BLaER1 treated with 17β-estradiol and CSF1 and Interleukin-3, amounts not matched to agents 10 nM and 100 nM (cell line): ENCODE results near the gene DIABLO.
A peak's percentile ranks its signal among the peaks of the same experiment; 100 is the strongest.
"Not testable (repeated sequence)": the region's sequence is repeated elsewhere in the genome, so short reads cannot be mapped to it uniquely, and the experiment has no call there.

Experiments
- H3K27ac ChIP-seq, 11 experiments: shearing (Covaris generic); formaldehyde crosslinking; 2 replicates each; pipeline ENCODE4 v1.8.1; 2022
- H3K27me3 ChIP-seq, 11 experiments: shearing (Covaris generic); formaldehyde crosslinking; 2 replicates each; pipeline ENCODE4 v1.8.1; 2022
- H3K36me3 ChIP-seq, 11 experiments: shearing (Covaris generic); formaldehyde crosslinking; 2 replicates each; pipeline ENCODE4 v1.8.1; 2022
- H3K4me1 ChIP-seq, 10 experiments: shearing (Covaris generic); formaldehyde crosslinking; 2 replicates each; pipeline ENCODE4 v1.8.1; 2022
- H3K4me2 ChIP-seq, 11 experiments: shearing (Covaris generic); formaldehyde crosslinking; 2 replicates each; pipeline ENCODE4 v1.8.1; 2022
- H3K4me3 ChIP-seq, 10 experiments: shearing (Covaris generic); formaldehyde crosslinking; 2 replicates each; pipeline ENCODE4 v1.8.1; 2022
- H3K9ac ChIP-seq, 11 experiments: shearing (Covaris generic); formaldehyde crosslinking; 2 replicates each; pipeline ENCODE4 v1.8.1; 2022
- H3K9me3 ChIP-seq, 11 experiments: shearing (Covaris generic); formaldehyde crosslinking; replicated peaks in 1 of 11; 2 replicates each; pipeline ENCODE4 v1.8.1; 2022
- H4K20me1 ChIP-seq, 11 experiments: shearing (Covaris generic); formaldehyde crosslinking; 2 replicates each; pipeline ENCODE4 v1.8.1; 2022
- Cebpa-rat ChIP-seq, 11 experiments: shearing (Covaris generic); IDR thresholded peaks; 2 replicates each; pipeline ENCODE4 v1.8.1; 2022

DIABLO gene

DNA sequence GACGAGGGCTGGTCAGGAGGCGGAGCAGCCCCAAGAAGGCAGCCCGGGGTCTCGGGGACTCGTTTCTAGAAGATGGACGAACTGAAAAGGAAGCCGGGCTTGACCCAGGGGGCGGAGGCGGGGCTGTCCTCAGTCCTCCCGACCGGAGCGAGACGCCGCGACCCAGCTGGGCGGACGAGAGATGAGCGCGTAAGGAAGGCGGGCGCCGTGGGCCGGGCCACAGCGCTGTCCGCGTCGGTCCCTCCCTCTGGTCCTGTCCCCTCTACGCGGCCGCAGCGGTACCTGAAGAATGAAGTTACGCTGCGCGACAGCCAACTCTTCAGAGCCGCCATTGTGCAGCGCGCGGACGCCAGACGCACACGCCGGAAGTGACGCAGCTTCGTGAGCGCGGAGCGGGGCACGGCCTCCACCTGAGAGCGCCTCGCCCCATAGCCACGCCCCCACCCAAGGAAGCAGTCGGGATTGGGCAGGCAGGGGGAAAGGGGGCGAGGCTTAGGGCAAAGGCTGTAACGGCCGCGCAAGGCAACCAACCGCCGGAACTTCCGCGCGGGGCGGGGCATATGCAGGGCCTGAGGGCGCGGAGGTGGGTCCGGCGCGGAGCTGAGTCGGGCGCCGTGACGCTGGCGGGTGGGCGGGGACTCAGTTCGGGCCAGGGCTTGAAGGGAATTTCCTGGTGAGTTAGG, at the start of gene DIABLO:
Gene DIABLO, minus strand, starts transcription at position 370 of the 683 bp plus-strand sequence. Its CDS starts 38 bp downstream, at position 332.
- no peaks in the 10 kb centered on the region for H3K9me3 ChIP-seq
- peaks cover 42 to 52% (median 48%) of the 10 kb centered on the region in 10 experiments for H3K4me1 ChIP-seq
- H3K36me3 ChIP-seq: peaks cover 42 to 57% (median 50%) of the 10 kb centered on the region in 11 experiments
- peak within 1 kb of the TSS; percentile 71 to 92 (median 88) for H3K27ac ChIP-seq
- H3K4me2 ChIP-seq: peak within 1 kb of the TSS; percentile 92 to 100 (median 96)
- peaks cover 34 to 65% (median 56%) of the 10 kb centered on the region in 11 experiments; a peak in 20 of 22 replicates for H4K20me1 ChIP-seq
- no peaks in the 10 kb centered on the region for H3K27me3 ChIP-seq
- peak within 1 kb of the TSS; percentile 79 to 96 (median 88) for H3K4me3 ChIP-seq
- peak within 1 kb of the TSS; percentile 83 to 94 (median 89) for H3K9ac ChIP-seq
- no peak for TF ChIP-seq Cebpa-rat (IDR thresholded peaks at IDR 0.05)

- Histone ChIP-seq H4K20me1 (no peaks in the 10 kb centered on the region; a peak in 1 of 22 replicates), H3K36me3 (peaks cover 70 to 100% (median 86%) of the 10 kb centered on the region in 11 experiments), H3K4me3 (no peak overlapping the region), H3K4me1 (no peaks in the 10 kb centered on the region), H3K4me2 (no peak overlapping the region), H3K27me3 (no peaks in the 10 kb centered on the region), H3K9me3 (no peaks in the 10 kb centered on the region), H3K27ac (no peak overlapping the region), H3K9ac (no peak overlapping the region)
- TF ChIP-seq Cebpa-rat (IDR thresholded peaks at IDR 0.05): no peak
These were observed 49.6 kb upstream of the DIABLO start for GRCh38 chr12:122275459-122275858.

GRCh38 chr12:122266230-122266901, 40.5 kb upstream of the DIABLO start, which contains the start of gene VPS33A:
Gene VPS33A, minus strand, starts transcription at chr12:122266494. Its CDS starts 86 bp downstream, at chr12:122266408.
- H3K27ac ChIP-seq: peak within 1 kb of the TSS; percentile 78 to 91 (median 83)
- H3K4me3 ChIP-seq: peak within 1 kb of the TSS; percentile 76 to 98 (median 88)
- peak within 1 kb of the TSS; percentile 82 to 94 (median 89) for H3K9ac ChIP-seq
- peaks cover 18 to 23% (median 20%) of the 10 kb centered on the region in 10 experiments for H3K4me1 ChIP-seq
- peak within 1 kb of the TSS; percentile 83 to 97 (median 87) for H3K4me2 ChIP-seq
- H3K36me3 ChIP-seq: peaks cover 30 to 46% (median 38%) of the 10 kb centered on the region in 11 experiments
- H3K9me3 ChIP-seq: no peaks in the 10 kb centered on the region
- H4K20me1 ChIP-seq: peaks cover 0 to 4% (median 0%) of the 10 kb centered on the region in 11 experiments; a peak in 1 of 22 replicates
- no peaks in the 10 kb centered on the region for H3K27me3 ChIP-seq
- no peak for TF ChIP-seq Cebpa-rat (IDR thresholded peaks at IDR 0.05)

GRCh38 chr12:122265886-122266229, 40.0 kb upstream of the DIABLO start:
- H3K27ac ChIP-seq: peak overlapping the region; percentile 78 to 91 (median 83)
- peak overlapping the region; percentile 82 to 94 (median 89) for H3K9ac ChIP-seq
- peaks cover 30 to 46% (median 38%) of the 10 kb centered on the region in 11 experiments for H3K36me3 ChIP-seq
- no peak for TF ChIP-seq Cebpa-rat (IDR thresholded peaks at IDR 0.05)
- H3K4me3 ChIP-seq: peak overlapping the region; percentile 76 to 98 (median 88)
- peaks cover 18 to 23% (median 20%) of the 10 kb centered on the region in 10 experiments for H3K4me1 ChIP-seq
- H3K4me2 ChIP-seq: peak overlapping the region; percentile 83 to 97 (median 87)
- H3K9me3 ChIP-seq: no peaks in the 10 kb centered on the region
- H3K27me3 ChIP-seq: no peaks in the 10 kb centered on the region
- H4K20me1 ChIP-seq: peaks cover 0 to 4% (median 0%) of the 10 kb centered on the region in 11 experiments; a peak in 1 of 22 replicates

DNA sequence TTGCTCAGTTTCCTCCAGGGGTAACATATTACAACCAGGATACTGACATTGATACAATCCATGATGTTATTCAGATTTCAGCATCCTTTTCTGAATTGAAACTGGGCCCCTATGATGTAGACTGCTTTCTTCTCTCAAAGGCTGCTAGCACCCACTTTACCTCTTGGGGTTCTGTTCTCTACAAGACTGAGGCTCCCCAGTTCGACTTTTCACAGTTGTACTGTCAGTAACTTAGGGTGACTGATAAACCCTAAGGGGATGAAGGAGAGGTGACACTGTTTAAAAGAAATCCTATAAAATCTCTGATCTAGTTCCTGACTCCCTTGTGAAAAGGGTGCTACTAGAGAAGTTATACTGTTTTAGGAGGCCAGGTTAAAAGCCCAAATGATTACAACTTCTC, 39.6 kb upstream of the DIABLO start:
- peaks cover 30 to 46% (median 39%) of the 10 kb centered on the region in 11 experiments for H3K36me3 ChIP-seq
- H3K27ac ChIP-seq: peak overlapping the region; percentile 78 to 91 (median 83); a peak in 21 of 22 replicates
- TF ChIP-seq Cebpa-rat (IDR thresholded peaks at IDR 0.05): no peak
- H4K20me1 ChIP-seq: peaks cover 0 to 4% (median 0%) of the 10 kb centered on the region in 11 experiments; a peak in 1 of 22 replicates
- H3K4me1 ChIP-seq: peaks cover 18 to 23% (median 20%) of the 10 kb centered on the region in 10 experiments
- peak overlapping the region; percentile 83 to 97 (median 87) for H3K4me2 ChIP-seq
- no peaks in the 10 kb centered on the region for H3K9me3 ChIP-seq
- no peaks in the 10 kb centered on the region for H3K27me3 ChIP-seq
- peak overlapping the region; percentile 76 to 98 (median 88) for H3K4me3 ChIP-seq
- peak overlapping the region; percentile 82 to 94 (median 89) for H3K9ac ChIP-seq

- not testable (repeated sequence) for H3K9ac ChIP-seq, H3K4me3 ChIP-seq, H3K27ac ChIP-seq, H3K27me3 ChIP-seq, H3K9me3 ChIP-seq, H3K4me2 ChIP-seq
- Histone ChIP-seq H3K4me1 (peaks cover 10 to 14% (median 11%) of the 10 kb centered on the region in 10 experiments; a peak in 19 of 20 replicates), H4K20me1 (peaks cover 0 to 22% (median 0%) of the 10 kb centered on the region in 11 experiments; a peak in 5 of 22 replicates), H3K36me3 (peaks cover 71 to 84% (median 79%) of the 10 kb centered on the region in 11 experiments)
These were observed 34.9 kb upstream of the DIABLO start for GRCh38 chr12:122260735-122261134.

DNA sequence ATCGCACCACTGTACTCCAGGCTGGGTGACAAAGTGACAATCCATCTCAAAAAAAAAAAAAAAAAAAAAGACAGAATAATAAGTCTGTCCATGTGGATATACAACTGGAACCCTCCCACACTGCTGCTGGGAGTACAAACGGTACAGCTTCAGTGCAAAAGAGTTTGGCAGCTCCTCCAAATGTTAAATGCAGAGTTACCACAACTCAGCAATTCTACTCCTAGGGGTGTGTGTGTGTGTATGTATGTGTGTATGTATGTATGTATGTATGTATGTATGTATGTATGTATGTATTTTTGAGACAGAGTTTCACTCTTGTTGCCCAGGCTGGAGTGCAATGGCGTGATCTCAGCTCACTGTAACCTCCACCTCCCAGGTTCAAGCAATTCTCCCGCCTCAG, 33.1 kb upstream of the DIABLO start:
- not testable (repeated sequence) for H3K9ac ChIP-seq, H3K4me3 ChIP-seq, H3K27me3 ChIP-seq, H3K4me2 ChIP-seq, H3K9me3 ChIP-seq, H3K4me1 ChIP-seq, H3K27ac ChIP-seq
- peaks cover 0 to 28% (median 0%) of the 10 kb centered on the region in 11 experiments; a peak in 5 of 22 replicates for H4K20me1 ChIP-seq
- peaks cover 71 to 100% (median 91%) of the 10 kb centered on the region in 11 experiments for H3K36me3 ChIP-seq

GRCh38 chr12:122258462-122258861, 32.6 kb upstream of the DIABLO start:
- H3K9me3 ChIP-seq, H3K4me2 ChIP-seq: not testable (repeated sequence)
- H3K36me3 ChIP-seq: peaks cover 68 to 100% (median 91%) of the 10 kb centered on the region in 11 experiments

DNA sequence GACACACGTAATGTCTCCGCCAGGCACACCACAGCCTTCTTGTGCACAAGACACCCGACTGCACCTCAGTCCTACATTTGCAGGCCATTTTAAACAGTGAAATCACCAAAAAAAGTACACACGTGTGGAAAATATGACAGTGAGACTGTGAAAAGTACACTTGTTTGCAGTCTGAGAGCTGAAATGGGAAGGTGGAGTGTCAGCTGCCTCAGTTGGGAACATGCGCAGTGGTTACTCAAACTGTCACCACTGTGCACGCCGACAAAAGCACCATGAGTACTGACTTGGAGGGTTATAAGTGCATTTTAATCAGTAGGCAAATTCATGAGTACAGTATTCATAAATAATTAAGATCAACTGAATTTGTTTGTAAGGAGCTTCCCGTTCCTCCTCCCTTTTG, 24.7 kb upstream of the DIABLO start:
- H4K20me1 ChIP-seq: peaks cover 0 to 21% (median 0%) of the 10 kb centered on the region in 11 experiments; a peak in 6 of 22 replicates
- no peak overlapping the region for H3K27ac ChIP-seq
- H3K9me3 ChIP-seq: no peaks in the 10 kb centered on the region
- H3K27me3 ChIP-seq: no peaks in the 10 kb centered on the region
- H3K9ac ChIP-seq: no peak overlapping the region
- H3K4me3 ChIP-seq: no peak overlapping the region
- no peak for TF ChIP-seq Cebpa-rat (IDR thresholded peaks at IDR 0.05)
- no peak overlapping the region for H3K4me2 ChIP-seq
- H3K36me3 ChIP-seq: peaks cover 31 to 88% (median 65%) of the 10 kb centered on the region in 11 experiments
- peaks cover 0 to 5% (median 3%) of the 10 kb centered on the region in 10 experiments; a peak in 14 of 20 replicates for H3K4me1 ChIP-seq

More at GRCh38 chr12:122258462-122258861, 32.6 kb upstream of the DIABLO start:
- H3K27ac ChIP-seq, H3K4me1 ChIP-seq, H3K27me3 ChIP-seq, H3K4me3 ChIP-seq, H3K9ac ChIP-seq: not testable (repeated sequence)
- peaks cover 0 to 33% (median 0%) of the 10 kb centered on the region in 11 experiments; a peak in 5 of 22 replicates for H4K20me1 ChIP-seq
